GM13977 (cell line): Measurements from ENCODE around the gene NUAK1.

Source experiments
- DNase-seq: peaks from one replicate; pipeline ENCODE4 v3.0.0; 2012; ENCODE audit warnings: low spot score
- in situ Hi-C: fragments of 300-500 bp; cut with MboI; formaldehyde crosslinking; loops from one replicate; pipeline ENCODE4 v1.12.0; 2022; ENCODE audit warnings: low sequenced_read_pairs, low pct_unique_long_range_greater_than_20kb, mixed read lengths, inconsistent platforms; ENCODE audit not compliant: unreplicated experiment
- TF ChIP-seq, protein P1 (sequence below): IDR thresholded peaks from 2 replicates; pipeline ENCODE4 v1.5.1; 2012; ENCODE audit warnings: mild to moderate bottlenecking, control low read depth; ENCODE audit not compliant: insufficient read depth; ENCODE audit errors: extremely low read depth, missing control alignments

Gene NUAK1

DNA sequence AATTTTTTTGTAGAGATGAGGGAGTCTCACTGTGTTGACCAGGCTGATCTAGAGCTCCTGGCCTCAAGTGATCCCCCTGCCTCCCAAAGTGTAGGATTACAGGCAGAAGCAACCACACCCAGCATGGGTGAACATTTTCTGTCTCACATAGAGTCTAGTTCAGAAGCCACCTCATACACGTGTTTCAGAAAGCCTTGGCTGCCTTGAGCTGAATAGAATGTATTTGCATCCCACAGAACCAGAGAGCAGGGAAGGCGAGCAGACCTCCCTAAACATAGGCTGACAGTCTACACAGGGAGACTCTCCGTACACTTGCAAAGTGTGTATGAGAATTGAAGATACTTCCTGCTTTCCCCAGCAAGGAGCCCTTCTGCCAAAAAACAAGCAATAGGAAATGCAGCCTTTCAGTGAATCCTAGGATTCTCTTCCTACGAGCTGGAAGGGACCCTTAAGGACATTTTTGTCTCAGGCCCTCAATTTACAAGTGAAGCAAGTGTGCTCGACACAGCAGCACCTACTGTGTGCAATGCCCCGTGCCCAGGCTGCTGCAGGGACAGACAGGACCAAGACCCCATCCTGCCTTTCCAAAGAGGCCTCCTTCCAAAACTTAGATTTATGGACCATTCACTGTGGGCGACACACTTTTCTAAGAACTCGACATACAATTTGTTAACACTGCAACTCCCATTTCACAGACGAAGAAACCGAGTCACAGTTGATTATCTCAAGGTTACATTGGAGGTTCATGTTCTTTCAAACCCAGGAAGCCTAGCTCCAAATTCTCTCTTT lies 11.2 kb downstream of the NUAK1 start:
- in situ Hi-C loops: no loop called here
- no peak for DNase-seq
- TF ChIP-seq, protein P1, sequence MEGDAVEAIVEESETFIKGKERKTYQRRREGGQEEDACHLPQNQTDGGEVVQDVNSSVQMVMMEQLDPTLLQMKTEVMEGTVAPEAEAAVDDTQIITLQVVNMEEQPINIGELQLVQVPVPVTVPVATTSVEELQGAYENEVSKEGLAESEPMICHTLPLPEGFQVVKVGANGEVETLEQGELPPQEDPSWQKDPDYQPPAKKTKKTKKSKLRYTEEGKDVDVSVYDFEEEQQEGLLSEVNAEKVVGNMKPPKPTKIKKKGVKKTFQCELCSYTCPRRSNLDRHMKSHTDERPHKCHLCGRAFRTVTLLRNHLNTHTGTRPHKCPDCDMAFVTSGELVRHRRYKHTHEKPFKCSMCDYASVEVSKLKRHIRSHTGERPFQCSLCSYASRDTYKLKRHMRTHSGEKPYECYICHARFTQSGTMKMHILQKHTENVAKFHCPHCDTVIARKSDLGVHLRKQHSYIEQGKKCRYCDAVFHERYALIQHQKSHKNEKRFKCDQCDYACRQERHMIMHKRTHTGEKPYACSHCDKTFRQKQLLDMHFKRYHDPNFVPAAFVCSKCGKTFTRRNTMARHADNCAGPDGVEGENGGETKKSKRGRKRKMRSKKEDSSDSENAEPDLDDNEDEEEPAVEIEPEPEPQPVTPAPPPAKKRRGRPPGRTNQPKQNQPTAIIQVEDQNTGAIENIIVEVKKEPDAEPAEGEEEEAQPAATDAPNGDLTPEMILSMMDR: no peak

DNA sequence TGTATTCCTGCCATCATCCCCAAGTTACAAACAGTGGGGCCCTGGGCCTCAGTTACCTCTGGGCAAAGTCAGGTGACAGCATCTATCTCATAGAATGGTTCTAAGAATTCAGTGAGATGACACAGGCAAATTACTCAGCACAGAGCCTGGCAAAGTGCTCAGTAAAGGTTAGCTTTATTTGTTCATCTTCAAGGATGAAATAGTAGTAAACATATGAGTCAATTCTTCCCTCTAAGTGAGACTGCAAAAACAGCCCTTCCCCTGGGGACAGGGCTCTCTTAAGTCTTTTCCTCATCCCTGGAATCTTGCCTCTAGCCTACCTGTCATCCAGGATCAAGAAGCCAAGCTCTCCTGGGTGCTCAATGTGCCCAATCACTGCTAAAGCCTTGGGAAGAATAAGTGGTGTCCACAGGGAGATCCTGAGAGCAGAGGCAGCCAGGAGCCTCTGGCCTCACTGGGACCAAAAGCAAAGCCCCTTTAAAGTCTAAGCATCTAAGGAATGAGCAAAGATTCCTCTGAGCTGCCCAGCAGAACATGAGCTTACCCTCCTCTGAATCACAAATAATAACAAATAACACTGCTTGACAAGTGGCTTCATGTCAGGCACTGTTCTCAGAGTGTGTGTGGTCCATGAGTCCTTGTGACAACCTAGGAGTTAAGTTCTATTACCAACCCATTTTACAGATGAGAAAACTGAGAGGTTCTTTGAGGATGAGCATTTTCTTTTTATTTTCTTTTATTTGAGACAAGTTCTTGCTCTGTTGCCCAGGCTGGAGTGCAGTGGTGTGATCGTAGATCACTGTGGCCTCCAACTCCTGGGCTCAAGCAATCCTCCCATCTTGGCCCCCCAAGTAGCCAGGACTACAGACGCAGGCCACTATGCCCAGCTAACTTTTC lies 12.1 kb downstream of the NUAK1 start:
- TF ChIP-seq, protein P1: no peak
- no peak for DNase-seq
- in situ Hi-C loops: no loop called here

DNA sequence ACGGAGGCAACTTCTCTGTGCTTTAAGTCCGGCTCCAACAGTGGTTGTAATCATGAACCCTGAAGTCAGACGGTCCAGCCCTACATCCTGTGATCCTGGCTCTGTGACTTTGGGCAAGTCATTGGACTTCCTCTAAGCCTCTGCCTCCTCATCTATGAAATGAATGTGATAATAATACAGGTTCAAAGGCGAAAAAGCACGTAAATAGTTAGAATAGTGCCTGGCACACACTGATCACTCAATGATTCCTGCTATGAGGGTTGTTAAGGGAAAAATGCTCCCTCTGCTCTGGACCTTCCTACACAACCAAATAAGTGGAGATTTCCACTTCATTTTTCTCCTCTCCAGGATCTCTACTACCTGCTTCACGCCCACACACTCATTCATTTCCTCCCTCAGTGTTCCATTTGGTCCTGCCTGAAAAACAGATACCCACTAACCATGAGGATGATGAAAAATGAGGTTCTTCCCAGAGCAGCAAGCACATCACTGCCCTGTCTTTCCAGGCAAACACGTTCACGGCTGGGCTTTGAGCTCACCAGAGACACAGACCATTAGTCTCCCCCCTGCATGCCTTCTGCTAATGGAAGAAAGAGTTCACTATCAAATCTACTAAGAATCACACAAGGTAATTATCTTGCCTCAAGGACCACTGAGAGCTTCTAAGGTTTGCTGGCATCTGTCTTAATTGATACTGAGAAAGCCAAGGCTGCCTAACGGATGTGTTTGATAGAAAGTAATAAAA lies 13.2 kb downstream of the NUAK1 start:
- in situ Hi-C loops: no loop called here
- no peak for DNase-seq
- TF ChIP-seq, protein P1: no peak

DNA sequence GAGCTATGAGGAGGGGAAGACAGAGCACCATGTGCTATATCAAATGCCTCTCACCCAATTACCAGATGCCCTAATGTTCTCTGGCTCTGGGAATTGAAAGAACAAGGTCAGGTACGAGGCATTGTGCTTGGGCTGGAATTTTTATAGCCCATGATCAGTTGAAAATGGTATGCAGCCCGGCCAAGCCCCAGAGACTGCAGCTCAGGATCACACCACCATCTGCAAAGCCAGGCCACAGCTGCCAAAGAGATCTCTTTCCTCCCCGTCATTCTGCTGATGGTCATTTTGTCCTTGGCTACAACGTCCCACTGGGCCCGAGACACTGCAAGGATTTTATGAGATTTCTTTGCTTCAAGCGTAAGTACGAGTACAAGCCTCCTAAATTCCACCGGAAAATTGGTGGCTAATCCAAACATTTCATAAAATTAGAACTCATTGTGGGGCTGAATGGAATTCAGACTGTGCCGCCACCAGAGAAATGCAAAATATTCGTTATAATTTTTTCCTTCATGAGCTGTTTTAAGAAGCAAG lies 15.1 kb downstream of the NUAK1 start:
- DNase-seq: no peak
- TF ChIP-seq, protein P1: no peak
- in situ Hi-C loops: no loop called here

DNA sequence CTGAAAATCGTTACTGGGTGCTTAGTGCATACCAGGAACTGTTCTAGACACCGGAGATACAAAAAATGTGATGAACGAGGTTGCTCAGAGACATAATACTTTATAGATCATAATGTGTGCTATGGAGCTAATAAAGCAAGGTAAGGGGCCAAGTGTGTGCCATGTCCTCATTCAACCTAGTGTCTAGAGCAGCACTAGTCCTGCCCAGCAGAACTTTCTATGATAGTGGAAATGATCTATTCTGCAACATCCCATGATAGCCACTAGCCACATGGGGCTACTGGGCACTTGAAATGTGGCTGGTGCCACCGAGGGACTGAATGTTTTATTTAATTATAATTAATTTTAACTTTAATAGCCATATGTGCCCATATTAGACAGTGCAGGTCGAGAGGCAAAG lies 15.6 kb downstream of the NUAK1 start:
- TF ChIP-seq, protein P1: no peak
- no peak for DNase-seq
- in situ Hi-C loops: no loop called here

DNA sequence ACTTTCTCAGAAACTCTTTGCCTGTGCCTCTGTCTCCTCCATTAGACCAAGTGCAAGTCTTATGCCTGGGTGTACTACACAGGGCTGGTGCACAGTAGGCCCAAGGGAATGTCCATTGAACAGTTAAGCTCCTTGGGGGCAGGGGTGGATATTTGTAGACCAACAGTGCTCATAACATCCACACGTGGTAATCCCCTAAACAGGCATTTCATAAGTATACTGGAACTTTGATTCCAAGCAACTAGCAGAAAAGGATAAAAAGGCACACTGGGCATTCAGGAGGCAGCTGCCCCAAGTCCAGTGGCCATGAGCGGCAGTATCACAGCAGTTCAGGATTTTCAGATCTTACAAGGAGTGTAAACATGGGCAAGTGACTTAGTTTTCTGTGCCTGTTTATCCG lies 16.8 kb downstream of the NUAK1 start:
- in situ Hi-C loops: no loop called here
- TF ChIP-seq, protein P1: no peak
- DNase-seq: no peak
